Lower leg skin (tissue), 3 donors: ENCODE results near the gene ANKFN1.

Experiments used
- POLR2A ChIP-seq, 2 donors: fragments of 450-650 bp; IDR thresholded peaks; one replicate each; pipeline ENCODE4 v1.6.1; 2016 to 2017; ENCODE audit warnings: antibody characterized with exemption in 2 of 2, mild to moderate bottlenecking in 1 of 2, moderate library complexity in 1 of 2
- TF ChIP-seq, protein P1 (sequence below), 3 donors: fragments of 450-650 bp; IDR thresholded peaks; one replicate each; pipeline ENCODE4 v1.5.1; 2016; ENCODE audit warnings: antibody characterized with exemption in 3 of 3, mild to moderate bottlenecking in 3 of 3, moderate library complexity in 2 of 3

DNA sequence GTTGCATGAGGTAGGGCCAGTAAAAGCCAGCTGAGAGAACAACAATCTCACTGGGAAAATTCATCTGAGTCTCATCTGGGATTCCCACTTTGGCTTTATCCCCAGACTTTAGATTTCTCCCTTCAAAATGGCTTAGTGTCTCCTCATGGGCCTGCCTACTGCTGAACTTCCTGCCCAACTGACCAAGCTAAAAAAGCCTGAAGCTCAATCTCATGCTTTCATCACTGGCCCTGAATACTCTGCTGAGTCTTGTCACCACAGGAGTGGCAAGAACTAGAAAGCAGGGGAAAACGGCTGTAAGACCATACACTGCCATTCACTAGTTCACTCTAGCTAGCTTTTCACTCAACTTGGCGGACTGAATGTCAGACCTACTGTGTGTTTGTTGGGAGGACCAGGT, 343.9 kb downstream of the ANKFN1 start:
- TF ChIP-seq, protein P1, sequence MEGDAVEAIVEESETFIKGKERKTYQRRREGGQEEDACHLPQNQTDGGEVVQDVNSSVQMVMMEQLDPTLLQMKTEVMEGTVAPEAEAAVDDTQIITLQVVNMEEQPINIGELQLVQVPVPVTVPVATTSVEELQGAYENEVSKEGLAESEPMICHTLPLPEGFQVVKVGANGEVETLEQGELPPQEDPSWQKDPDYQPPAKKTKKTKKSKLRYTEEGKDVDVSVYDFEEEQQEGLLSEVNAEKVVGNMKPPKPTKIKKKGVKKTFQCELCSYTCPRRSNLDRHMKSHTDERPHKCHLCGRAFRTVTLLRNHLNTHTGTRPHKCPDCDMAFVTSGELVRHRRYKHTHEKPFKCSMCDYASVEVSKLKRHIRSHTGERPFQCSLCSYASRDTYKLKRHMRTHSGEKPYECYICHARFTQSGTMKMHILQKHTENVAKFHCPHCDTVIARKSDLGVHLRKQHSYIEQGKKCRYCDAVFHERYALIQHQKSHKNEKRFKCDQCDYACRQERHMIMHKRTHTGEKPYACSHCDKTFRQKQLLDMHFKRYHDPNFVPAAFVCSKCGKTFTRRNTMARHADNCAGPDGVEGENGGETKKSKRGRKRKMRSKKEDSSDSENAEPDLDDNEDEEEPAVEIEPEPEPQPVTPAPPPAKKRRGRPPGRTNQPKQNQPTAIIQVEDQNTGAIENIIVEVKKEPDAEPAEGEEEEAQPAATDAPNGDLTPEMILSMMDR (IDR thresholded peaks at IDR 0.05) = no peak
- no peak for TF ChIP-seq POLR2A (IDR thresholded peaks at IDR 0.05)
